HG03565 (cell line): ENCODE data around the gene MUC4.
"Not testable (repeated sequence)": the region's sequence is repeated elsewhere in the genome, so short reads cannot be mapped to it uniquely, and the experiment has no call there.

Source experiments
- ATAC-seq: cut with Tn5 transposase; IDR thresholded peaks from one replicate; pipeline ENCODE4 v1.9.1; 2021; ENCODE audit warnings: mild to moderate bottlenecking, moderate library complexity; ENCODE audit not compliant: unreplicated experiment

MUC4 gene

DNA sequence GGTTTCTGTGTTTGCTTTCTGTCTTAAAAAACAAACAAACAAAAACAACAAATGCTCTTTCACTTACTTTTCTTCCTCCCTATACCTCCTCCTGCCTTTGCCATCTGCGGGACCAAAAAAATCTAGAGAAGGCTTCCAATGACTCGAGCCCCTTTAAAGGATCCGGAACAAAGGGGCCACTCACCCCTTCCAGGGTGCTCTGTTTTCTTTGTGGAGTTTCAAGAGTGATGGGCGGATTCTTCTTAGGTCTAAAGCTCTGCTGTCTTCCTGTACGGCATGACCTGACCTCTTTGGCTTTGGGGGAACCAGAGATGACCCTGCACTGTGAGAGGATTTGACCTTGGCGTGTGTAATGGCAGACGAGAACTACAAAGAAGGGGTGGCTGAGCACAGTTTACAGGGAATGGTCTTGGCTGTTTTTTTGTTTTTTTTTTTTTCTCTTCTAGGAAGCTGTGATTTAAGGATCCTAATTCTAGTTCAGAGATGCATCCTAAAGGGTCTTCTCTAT lies 93.2 kb downstream of the MUC4 start:
- ATAC-seq, result no peak

DNA sequence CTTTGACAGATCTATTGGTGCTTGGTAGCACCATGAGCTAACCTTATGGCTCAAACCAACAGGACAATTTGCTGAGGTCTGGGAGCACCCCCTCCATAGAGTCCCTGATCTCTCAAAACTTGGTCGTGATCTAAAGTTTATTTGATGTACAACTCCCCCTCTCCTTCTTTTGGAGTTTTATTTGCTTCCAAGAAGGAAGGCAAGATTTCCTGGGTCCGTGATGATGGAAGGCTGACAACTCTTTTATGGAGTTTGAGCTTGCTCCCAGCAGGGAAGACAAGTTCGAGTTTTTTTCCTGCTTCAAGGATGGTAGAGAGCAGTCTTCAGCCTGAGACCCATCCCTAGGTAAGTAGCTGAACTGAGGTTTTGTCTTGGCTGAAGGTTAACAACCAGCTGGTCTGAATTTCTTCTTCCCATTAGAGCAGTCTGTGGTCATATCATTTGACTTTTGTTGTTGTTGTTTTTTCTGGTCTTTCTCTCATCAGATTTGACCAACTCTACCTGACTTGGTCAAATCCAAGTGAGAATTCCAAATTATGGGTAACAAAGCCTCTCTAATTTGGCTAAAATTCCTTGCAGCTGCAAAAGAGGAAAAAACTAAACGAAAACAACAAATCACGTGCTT lies 93.8 kb downstream of the MUC4 start:
- no peak for ATAC-seq

DNA sequence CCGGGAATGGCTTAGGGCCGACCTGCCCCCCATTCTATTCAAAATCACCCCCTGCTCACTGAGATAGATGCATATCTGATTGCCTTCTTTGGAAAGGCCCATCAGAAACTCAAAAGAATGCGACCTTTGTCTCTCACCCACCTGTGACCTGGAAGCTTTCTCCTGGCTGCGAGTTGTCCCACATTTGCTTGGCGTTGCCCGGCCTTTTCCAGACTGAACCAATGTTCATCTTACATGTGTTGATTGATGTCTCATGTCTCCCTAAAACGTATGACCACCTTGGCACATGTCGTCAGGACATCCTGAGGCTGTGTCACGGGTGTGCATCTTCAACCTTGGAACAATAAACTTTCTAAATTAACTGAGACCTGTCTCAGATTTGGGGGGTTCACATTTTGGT lies 94.3 kb downstream of the MUC4 start:
- no peak for ATAC-seq

DNA sequence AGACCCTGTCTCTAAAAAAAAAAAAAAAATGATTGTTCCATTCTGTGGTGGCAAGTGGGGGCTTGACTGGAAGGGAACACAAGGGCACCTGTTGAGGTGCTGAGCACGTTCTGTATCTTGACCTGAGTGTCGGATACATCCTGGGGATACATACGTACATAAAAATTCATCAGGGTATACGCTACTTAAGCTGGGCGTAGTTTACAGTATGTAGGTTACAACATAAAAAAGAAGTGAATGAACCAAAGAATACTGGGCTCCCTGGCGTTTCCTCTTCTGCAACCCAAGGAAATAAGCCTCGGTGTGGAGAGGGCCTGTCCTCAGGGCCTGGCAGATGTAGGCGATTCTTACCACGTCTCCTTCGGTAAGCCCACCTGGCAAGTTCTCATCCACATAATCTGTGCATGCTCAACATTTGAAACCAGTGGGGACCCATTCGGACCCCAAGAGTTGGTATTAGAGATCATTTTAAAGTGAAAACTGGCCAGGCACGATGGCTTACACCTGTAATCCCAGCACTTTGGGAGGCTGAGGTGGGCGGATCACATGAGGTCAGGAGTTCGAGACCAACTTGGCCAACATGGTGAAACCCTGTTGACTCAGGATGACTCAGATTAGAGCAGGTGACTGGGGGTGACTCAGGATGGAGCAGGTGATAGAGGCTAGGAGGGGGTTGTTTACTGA lies 96.0 kb downstream of the MUC4 start:
- ATAC-seq, result no peak

- ATAC-seq, result no peak
These were observed 96.6 kb downstream of the MUC4 start for GRCh38 chr3:195715134-195715533.

- no peak for ATAC-seq
These were observed 97.2 kb downstream of the MUC4 start for GRCh38 chr3:195714380-195715011.

- ATAC-seq, result not testable (repeated sequence)
These were observed 98.6 kb downstream of the MUC4 start for GRCh38 chr3:195713150-195713549.

DNA sequence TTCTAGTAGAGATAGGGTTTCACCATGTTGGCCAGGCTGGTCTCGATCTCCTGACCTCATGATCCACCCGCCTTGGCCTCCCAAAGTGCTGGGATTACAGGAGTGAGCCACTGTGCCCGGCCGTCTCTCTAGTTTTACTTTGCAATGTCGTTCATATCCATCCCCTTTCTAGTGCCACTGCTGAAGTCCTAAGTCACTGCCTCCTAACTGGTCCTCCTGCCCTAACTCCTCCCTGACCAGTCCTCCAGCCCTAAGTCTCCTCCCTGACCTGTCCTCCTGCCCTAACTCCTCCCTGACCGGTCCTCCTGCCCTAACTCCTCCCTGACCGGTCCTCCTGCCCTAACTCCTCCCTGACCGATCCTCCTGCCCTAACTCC lies 99.2 kb downstream of the MUC4 start:
- ATAC-seq, result not testable (repeated sequence)

GRCh38 chr3:195711813-195712534 lies 99.8 kb downstream of the MUC4 start:
- ATAC-seq, result no peak

GRCh38 chr3:195711091-195711812 lies 100.5 kb downstream of the MUC4 start:
- not testable (repeated sequence) for ATAC-seq

- ATAC-seq, result not testable (repeated sequence)
These were observed 101.4 kb downstream of the MUC4 start for GRCh38 chr3:195710126-195710905.

- no peak for ATAC-seq
These were observed 102.0 kb downstream of the MUC4 start for GRCh38 chr3:195709676-195710085.

- no peak for ATAC-seq
These were observed 102.9 kb downstream of the MUC4 start for GRCh38 chr3:195708626-195709481.

DNA sequence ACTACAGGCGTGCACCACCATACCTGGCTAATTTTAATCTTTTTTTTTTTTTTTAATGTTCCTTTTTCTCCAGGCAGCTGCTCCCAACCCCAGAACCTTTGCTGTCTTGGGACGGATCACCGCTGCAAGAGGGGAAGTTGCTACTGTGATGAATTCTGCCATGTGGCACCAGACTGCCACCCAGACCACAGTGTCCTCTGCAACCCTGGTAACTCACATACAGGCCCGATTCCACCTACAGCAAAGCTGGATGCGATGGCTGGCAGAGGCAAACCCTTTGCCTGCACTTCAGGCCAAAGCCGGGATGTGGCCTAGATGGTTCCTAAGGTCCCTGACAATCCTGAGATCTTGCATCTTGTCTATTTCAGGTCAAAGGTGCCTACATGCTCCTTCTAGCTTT lies 103.7 kb downstream of the MUC4 start:
- no peak for ATAC-seq

DNA sequence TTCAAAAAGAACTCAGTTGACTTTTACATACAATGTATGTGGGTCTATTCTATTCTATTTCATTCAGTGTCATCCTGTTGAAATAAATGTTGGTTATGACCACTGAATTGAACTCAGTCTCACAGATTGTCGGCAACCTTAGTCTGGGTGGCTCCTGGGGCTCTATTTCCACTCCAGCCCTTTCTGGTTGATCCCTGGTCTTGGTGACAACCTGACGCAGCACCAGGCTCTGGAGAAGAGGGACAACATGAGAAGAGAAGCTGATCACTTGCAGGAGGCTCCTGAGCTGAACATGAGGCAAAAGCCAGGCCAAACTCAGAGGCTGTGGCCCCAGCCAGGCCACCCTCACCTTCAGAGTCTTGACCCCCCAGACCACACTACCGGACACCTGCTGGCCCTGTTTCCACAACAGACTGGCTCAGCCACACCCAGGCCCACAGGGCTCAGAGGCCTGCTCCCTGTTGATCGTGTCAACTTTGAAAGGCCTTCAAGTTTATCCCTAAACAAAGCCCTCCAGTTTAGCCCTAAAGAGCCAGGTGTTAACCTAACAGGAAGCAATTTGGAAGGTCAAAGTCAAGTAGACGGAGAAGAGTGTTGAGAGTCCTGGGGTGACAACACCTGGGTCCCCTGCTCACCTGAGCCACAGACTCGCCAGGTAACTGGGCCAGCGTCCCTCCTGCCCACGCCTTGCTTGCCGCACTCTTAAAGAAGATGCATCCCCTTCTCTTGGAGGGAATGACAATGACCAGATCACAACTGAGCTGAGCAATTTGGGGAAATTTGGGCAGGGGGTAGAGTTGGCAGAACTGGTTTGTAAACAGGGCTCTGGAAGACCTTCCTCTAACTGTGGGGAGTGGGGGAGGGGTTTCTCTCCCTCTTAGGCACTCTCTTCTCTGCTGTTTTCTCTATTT lies 106.4 kb downstream of the MUC4 start:
- ATAC-seq, result no peak

DNA sequence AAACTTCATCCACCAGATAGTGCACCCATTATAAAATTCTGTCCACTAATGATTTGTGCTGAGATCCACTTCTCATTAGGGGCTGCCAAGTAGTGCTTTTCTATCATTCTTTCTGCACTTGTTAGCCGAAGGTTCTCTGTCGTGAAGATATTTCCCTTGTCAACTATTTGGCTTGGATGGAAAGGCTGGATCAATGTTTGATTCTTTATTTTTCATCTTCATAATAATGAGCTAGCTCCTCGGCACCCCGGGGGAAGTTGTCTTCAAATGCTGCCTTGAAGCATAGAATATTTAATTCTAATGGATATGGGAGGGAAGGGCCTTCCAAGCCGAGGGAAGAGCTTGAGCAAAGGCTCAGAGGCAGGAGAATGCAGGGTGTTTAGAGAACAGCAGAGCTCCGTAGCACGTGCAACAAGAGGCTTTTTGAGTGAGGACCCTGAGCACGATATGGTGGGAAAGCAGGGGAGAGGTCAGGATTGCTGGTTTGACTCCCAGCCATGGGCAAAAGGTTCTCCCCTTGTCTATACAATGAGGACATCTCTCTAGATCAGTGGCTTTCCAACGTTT lies 107.2 kb downstream of the MUC4 start:
- ATAC-seq, result no peak

GRCh38 chr3:195703776-195704175 lies 108.0 kb downstream of the MUC4 start:
- no peak for ATAC-seq
